Superior temporal gyrus (tissue), 1 donor: Measurements from ENCODE around the gene SF3B6.

Experiments
- DNase-seq: peaks from one replicate; pipeline ENCODE4 v3.0.0-alpha.2; 2016; ENCODE audit errors: extremely low spot score

SF3B6 gene

DNA sequence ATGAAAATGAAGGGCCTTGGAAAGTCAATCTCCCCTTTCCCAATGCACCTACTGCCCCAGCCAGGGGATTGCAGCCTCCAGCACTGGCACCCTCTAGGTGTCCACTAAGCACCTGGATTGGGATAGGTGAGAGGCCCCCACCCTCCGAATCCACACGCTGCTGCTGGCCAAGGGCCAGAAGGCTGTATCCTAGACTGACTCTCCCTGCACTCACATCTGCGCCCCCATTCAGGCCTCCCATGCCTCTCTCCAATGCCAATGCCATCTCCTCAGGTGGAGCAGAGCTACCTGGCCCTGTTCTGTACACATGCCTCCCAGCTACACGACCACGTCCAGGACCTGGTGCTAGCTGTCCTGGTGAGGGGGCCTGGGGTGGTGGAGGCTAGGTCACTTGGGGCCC lies 56.4 kb downstream of the SF3B6 start:
- DNase-seq, result no peak

DNA sequence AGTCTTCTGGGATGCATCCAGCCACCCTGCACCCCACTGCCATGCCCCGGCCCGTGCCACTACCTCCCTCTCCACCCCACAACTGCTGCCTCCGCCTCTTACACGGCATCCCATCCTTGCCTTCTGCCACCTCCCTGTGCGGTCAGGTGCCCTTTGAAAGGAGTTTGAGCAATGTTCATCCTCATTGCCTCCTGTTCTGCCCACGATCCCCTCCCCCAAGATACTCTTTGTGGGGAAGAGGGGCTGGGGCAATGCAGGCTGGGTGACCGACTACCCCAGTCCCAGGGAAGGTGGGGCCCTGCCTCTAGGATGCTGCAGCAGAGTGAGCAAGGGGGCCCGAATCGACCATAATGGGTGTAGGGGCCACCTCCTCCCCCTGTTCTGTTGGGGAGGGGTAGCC lies 57.9 kb downstream of the SF3B6 start:
- DNase-seq, result no peak

DNA sequence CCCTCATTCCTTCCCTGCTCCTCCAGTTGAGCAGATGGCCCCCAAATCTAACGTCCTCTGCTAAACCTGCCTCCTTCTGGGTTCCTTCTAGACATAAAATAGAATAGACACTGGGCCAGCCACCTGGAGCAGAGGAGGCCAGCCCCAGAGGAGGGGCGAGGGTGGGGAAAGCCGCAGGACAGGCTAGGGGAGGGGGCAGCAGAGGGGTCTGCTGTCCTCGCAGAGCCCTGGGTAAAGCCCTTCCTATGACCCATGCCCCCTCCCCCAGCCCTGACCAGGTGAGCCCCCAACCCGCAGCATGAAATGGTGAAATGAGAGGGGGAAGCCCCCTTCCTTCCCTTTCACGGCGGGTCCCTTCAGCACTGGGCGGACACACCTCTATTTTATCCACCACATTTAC lies 58.4 kb downstream of the SF3B6 start:
- no peak for DNase-seq
